ENCODE measurements around the gene ACTRT2. TPM values are rescaled to one million over a fixed set of nuclear protein-coding genes. Genes with fewer than 3 reads are reported as not detected.

Gene ACTRT2
- total and polyA plus RNA-seq, 2 donors (not counting 3 experiments of a cell fraction or from before 2014, with no cell fraction given), result not detected

DNA sequence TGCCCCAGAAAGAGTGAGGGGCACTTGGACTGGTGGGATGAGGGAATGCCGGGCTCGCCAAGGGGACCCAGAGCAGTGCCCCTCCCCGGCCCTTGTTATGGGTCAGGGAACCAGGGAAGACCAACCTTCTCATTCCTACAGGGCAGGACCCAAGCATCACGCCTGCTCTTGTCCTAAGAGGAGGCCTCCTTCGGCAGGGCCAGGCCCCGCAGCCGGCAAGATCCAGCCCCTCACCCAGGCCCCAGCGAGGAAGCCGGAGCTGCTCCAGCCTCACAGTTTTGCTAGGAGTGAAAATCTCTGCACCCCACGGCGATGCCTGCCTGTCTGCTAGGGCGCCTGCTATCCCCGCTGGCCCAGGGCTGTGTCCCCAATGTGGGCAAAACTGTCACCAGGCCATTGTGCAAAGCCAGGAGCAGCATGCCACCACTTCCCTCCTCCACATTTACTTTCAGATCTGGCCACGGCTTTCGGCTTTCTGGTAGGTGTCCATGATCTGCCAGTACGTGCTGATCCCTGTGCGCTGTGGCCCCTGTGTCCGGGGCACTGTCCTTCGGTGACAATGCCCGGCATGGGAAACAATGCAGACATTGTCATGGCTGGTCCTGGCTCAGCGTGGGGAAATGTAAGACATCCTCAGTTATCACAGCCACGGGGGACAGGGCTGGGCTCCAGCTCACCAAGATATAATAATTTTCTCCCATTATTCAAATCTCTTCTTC is 9.6 kb downstream of the ACTRT2 start:
- Histone ChIP-seq H2AFZ (ENCODE audit: low read depth, low read length) (no peak overlapping the region), H4K20me1 (replicated peaks; ENCODE audit: control insufficient read depth, extremely low read depth, insufficient read depth, low read length) (no peaks in the 10 kb centered on the region), H3K9me3 (replicated peaks; ENCODE audit: control insufficient read depth, insufficient read depth, low read length) (peaks cover 4% of the 10 kb centered on the region), H3K27ac (ENCODE audit: insufficient read depth, low read depth, low read length) (no peak overlapping the region), H3K79me2 (ENCODE audit: control insufficient read depth, insufficient read depth, low read length) (no peaks in the 10 kb centered on the region), H3K27me3 (ENCODE audit: control insufficient read depth in 2 of 2, insufficient read depth in 2 of 2, low read length in 2 of 2) (no peaks in the 10 kb centered on the region), H3K9me1 (replicated peaks; ENCODE audit: control insufficient read depth, extremely low read depth, insufficient read depth, low read length) (no peaks in the 10 kb centered on the region), H3K4me2 (ENCODE audit: insufficient read depth, low read length) (no peak overlapping the region), H3K9ac (replicated peaks; ENCODE audit: extremely low read depth, insufficient read depth, low read length) (no peak overlapping the region), H3K4me1 (ENCODE audit: control insufficient read depth, extremely low read depth, insufficient read depth, low read length) (no peaks in the 10 kb centered on the region), H3K4me3 (replicated peaks in 1 of 3; ENCODE audit: insufficient read depth in 1 of 3, low read depth in 1 of 3, low read length in 3 of 3) (no peak overlapping the region), H3K36me3 (ENCODE audit: control insufficient read depth in 2 of 2, extremely low read depth in 1 of 2, insufficient read depth in 2 of 2, low read length in 2 of 2) (no peaks in the 10 kb centered on the region)
- no peak for FAIRE-seq
- no peak for DNase-seq (ENCODE audit: low read depth, low spot score)
- CTCF ChIA-PET, result no interaction called here
- POLR2A ChIA-PET, result no interaction called here
- intact Hi-C loops (cut with micrococcal nuclease) (no loop called here), dilution Hi-C loops (cut with MboI; ENCODE audit: extremely low pct_ligation_motif_present, low sequenced_read_pairs) (no loop called here)
- no peak for TF ChIP-seq POLR2AphosphoS5 (IDR thresholded peaks at IDR 0.05; ENCODE audit: insufficient read depth, low read depth, low read length)
- no TSS peak for BruUV-seq (replicated peaks)

DNA sequence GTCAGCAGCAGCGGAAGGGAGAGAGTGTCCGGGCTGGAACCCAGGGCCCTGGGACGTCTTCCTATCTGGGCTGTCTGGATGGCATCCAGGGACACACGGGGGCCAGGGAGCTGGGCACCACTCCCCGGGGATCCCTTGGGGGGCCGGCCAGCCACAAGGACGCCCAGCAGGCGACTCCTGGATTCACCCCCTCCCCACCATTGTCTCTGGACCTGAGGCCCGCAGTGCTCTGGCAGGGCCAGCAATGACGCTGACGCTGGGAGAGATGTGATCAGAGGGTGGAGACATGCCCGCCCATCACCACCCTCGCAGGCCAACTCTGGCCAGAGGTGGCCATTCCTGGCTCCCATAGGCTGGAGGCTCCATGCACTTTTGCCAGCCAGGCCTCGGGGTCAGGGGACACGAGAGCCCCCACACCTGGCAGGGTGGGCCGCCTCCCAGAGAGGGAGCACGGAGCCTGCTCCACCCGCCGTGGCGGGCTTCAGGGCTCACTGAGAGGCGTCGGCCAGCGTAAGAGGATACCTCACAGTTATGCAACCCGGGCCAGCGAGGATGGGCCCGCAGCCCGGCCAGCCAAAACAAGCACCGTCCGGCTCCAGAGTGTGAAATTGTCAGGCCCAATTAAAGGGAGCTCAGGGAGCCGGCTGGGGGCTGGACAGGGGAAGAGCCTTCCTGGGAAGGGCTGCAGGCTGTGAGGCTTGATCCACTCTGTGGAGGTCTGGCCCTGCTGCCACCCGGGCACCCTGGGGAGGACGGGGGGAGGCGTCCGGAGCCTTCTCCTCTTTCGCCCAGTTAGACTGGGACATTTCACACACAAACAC is 10.3 kb downstream of the ACTRT2 start:
- H3K9ac ChIP-seq (replicated peaks; ENCODE audit: extremely low read depth, insufficient read depth, low read length), result no peak overlapping the region
- H3K9me1 ChIP-seq (replicated peaks; ENCODE audit: control insufficient read depth, extremely low read depth, insufficient read depth, low read length), result no peaks in the 10 kb centered on the region
- H3K4me2 ChIP-seq (ENCODE audit: insufficient read depth, low read length), result no peak overlapping the region
- no peak overlapping the region for H2AFZ ChIP-seq (ENCODE audit: low read depth, low read length)
- no peak for DNase-seq (ENCODE audit: low read depth, low spot score)
- intact Hi-C loops (cut with micrococcal nuclease), result no loop called here
- dilution Hi-C loops (cut with MboI; ENCODE audit: extremely low pct_ligation_motif_present, low sequenced_read_pairs), result no loop called here
- ChIA-PET CTCF (no interaction called here), POLR2A (no interaction called here)
- no peak for TF ChIP-seq FOS (IDR thresholded peaks at IDR 0.05; ENCODE audit: borderline replicate concordance, insufficient read depth, low read length)
- no peak for TF ChIP-seq EZH2 (IDR thresholded peaks at IDR 0.05; ENCODE audit: borderline replicate concordance, low read depth, low read length, severe bottlenecking)
- TF ChIP-seq, protein P1, sequence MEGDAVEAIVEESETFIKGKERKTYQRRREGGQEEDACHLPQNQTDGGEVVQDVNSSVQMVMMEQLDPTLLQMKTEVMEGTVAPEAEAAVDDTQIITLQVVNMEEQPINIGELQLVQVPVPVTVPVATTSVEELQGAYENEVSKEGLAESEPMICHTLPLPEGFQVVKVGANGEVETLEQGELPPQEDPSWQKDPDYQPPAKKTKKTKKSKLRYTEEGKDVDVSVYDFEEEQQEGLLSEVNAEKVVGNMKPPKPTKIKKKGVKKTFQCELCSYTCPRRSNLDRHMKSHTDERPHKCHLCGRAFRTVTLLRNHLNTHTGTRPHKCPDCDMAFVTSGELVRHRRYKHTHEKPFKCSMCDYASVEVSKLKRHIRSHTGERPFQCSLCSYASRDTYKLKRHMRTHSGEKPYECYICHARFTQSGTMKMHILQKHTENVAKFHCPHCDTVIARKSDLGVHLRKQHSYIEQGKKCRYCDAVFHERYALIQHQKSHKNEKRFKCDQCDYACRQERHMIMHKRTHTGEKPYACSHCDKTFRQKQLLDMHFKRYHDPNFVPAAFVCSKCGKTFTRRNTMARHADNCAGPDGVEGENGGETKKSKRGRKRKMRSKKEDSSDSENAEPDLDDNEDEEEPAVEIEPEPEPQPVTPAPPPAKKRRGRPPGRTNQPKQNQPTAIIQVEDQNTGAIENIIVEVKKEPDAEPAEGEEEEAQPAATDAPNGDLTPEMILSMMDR (IDR thresholded peaks at IDR 0.05; ENCODE audit: extremely low read depth in 1 of 2, insufficient read depth in 1 of 2, low read depth in 1 of 2, low read length in 2 of 2), result no peak
- TF ChIP-seq POLR2AphosphoS5 (IDR thresholded peaks at IDR 0.05; ENCODE audit: insufficient read depth, low read depth, low read length), result no peak
- no peak for TF ChIP-seq MYC (IDR thresholded peaks at IDR 0.05; ENCODE audit: low read depth, low read length)
- TF ChIP-seq, protein P2, sequence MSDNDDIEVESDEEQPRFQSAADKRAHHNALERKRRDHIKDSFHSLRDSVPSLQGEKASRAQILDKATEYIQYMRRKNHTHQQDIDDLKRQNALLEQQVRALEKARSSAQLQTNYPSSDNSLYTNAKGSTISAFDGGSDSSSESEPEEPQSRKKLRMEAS (IDR thresholded peaks at IDR 0.05; ENCODE audit: insufficient read depth, insufficient read length), result no peak
- no peak for TF ChIP-seq JUN (IDR thresholded peaks at IDR 0.05; ENCODE audit: borderline replicate concordance, insufficient read depth, insufficient read length, low read depth)
- no peak for TF ChIP-seq GATA2 (IDR thresholded peaks at IDR 0.05; ENCODE audit: insufficient read depth, insufficient read length, low read depth, low read length)
- TF ChIP-seq POLR2A (IDR thresholded peaks at IDR 0.05; ENCODE audit: low read depth, low read length), result no peak
- H3K27me3 ChIP-seq (ENCODE audit: control insufficient read depth in 2 of 2, insufficient read depth in 2 of 2, low read length in 2 of 2), result no peaks in the 10 kb centered on the region
- BruUV-seq (replicated peaks), result no TSS peak
- no peaks in the 10 kb centered on the region for H3K79me2 ChIP-seq (ENCODE audit: control insufficient read depth, insufficient read depth, low read length)
- no peak overlapping the region for H3K27ac ChIP-seq (ENCODE audit: insufficient read depth, low read depth, low read length)
- H3K9me3 ChIP-seq (replicated peaks; ENCODE audit: control insufficient read depth, insufficient read depth, low read length), result peaks cover 2% of the 10 kb centered on the region
- H3K36me3 ChIP-seq (ENCODE audit: control insufficient read depth in 2 of 2, extremely low read depth in 1 of 2, insufficient read depth in 2 of 2, low read length in 2 of 2), result no peaks in the 10 kb centered on the region
- H3K4me3 ChIP-seq (replicated peaks in 1 of 3; ENCODE audit: insufficient read depth in 1 of 3, low read depth in 1 of 3, low read length in 3 of 3), result no peak overlapping the region
- FAIRE-seq, result no peak
- no peaks in the 10 kb centered on the region for H4K20me1 ChIP-seq (replicated peaks; ENCODE audit: control insufficient read depth, extremely low read depth, insufficient read depth, low read length)
- H3K4me1 ChIP-seq (ENCODE audit: control insufficient read depth, extremely low read depth, insufficient read depth, low read length), result no peaks in the 10 kb centered on the region

Measured in endothelial cell of umbilical vein (primary cell).